HepG2 (cell line): ENCODE data around the gene MYO7A. TPM values are rescaled to one million over a fixed set of nuclear protein-coding genes. Genes with fewer than 3 reads are reported as not detected.

Experiments used
- ATAC-seq: fragments of 200-7000 bp; cut with Tn5 transposase; 3 replicates; pipeline ENCODE4 v1.9.1; 2020; ENCODE audit warnings: mild to moderate bottlenecking, moderate library complexity
- BruUV-seq: library from RNA; stranded (reverse); fragments of 400-500 nt; replicated peaks from 2 replicates; lab custom pipeline; 2021; lab: Mats Ljungman, UMichigan
- CTCF ChIA-PET: fragments of 300-600 bp; formaldehyde crosslinking; extraction: SDS; loops from one replicate; lab custom pipeline; 2021; ENCODE audit warnings: low total read pairs, inconsistent platforms, low intra/inter-chr PET ratio; lab: Yijun Ruan, JAX
- POLR2A ChIA-PET: fragments of 350-600 bp; sonication (Branson Sonifier 250); formaldehyde crosslinking; loops from one replicate; lab custom pipeline; 2020; ENCODE audit warnings: antibody characterized with exemption, inconsistent platforms; lab: Yijun Ruan, JAX
- DNase-seq: peaks from one replicate; pipeline ENCODE4 v3.0.0-alpha.2; 2015; ENCODE audit warnings: low spot score
- FAIRE-seq: peaks from 3 replicates; lab custom pipeline; 2011; peaks lifted over from hg19 to GRCh38; lab: Jason Lieb, UNC
- H2AFZ ChIP-seq: one replicate; pipeline ENCODE4 v1.6.1; 2011; ENCODE audit warnings: low read length, inconsistent platforms
- H3K27ac ChIP-seq: fragments of 300-600 bp; 3 replicates; pipeline ENCODE4 v1.8.0; 2011; ENCODE audit warnings: mixed run types, mild to moderate bottlenecking, mixed read lengths, low read length, inconsistent platforms; ENCODE audit not compliant: insufficient read depth; ENCODE audit errors: extremely low read length
- H3K27me3 ChIP-seq, 2 experiments: fragments of 200-600 bp in 1 of 2; 2 replicates in 1 of 2; 3 replicates in 1 of 2; pipeline versions ENCODE4 v1.6.0 to v1.8.0; 2011; ENCODE audit warnings: low read length in 2 of 2, mild to moderate bottlenecking in 2 of 2, moderate library complexity in 2 of 2, inconsistent platforms in 1 of 2; ENCODE audit not compliant: insufficient read depth in 2 of 2, control insufficient read depth in 1 of 2
- H3K36me3 ChIP-seq, 2 experiments: fragments of 200-600 bp in 1 of 2; replicated peaks in 1 of 2; 2 replicates in 1 of 2; 3 replicates in 1 of 2; pipeline versions ENCODE4 v1.5.1 to v1.8.0; 2011; ENCODE audit warnings: low read length in 2 of 2, inconsistent platforms in 1 of 2; ENCODE audit not compliant: insufficient read depth in 2 of 2, control insufficient read depth in 1 of 2
- H3K4me1 ChIP-seq: 2 replicates; pipeline ENCODE4 v1.5.1; 2012; ENCODE audit warnings: low read length, inconsistent platforms; ENCODE audit not compliant: insufficient read depth
- H3K4me2 ChIP-seq: 2 replicates; pipeline ENCODE4 v1.6.0; 2011; ENCODE audit warnings: low read depth, low read length, inconsistent platforms
- H3K4me3 ChIP-seq, 3 experiments: fragments of 200-600 bp in 1 of 3; sonication (generic), shearing (Covaris generic) in 1 of 3; replicated peaks in 1 of 3; 2 replicates each; pipeline ENCODE4 v1.5.1; 2011 to 2016; ENCODE audit warnings: low read length in 3 of 3, inconsistent platforms in 2 of 3, low read depth in 2 of 3, mild to moderate bottlenecking in 2 of 3, control low read depth in 1 of 3, mixed read lengths in 1 of 3; ENCODE audit not compliant: insufficient read depth in 1 of 3
- H3K79me2 ChIP-seq: one replicate; pipeline ENCODE4 v1.6.1; 2011; ENCODE audit warnings: low read length, inconsistent platforms; ENCODE audit not compliant: insufficient read depth
- H3K9ac ChIP-seq: 2 replicates; pipeline ENCODE4 v1.6.0; 2011; ENCODE audit warnings: mild to moderate bottlenecking, low read depth, low read length, inconsistent platforms; ENCODE audit not compliant: insufficient read depth
- H3K9me3 ChIP-seq: 2 replicates; pipeline ENCODE4 v1.5.1; 2012; ENCODE audit warnings: mild to moderate bottlenecking, low read length
- H4K20me1 ChIP-seq: 2 replicates; pipeline ENCODE4 v1.6.0; 2011; ENCODE audit warnings: inconsistent platforms, mild to moderate bottlenecking, low read length, moderate library complexity; ENCODE audit not compliant: insufficient read depth
- CENPX ChIP-seq: sonication (generic); formaldehyde crosslinking; IDR thresholded peaks from 2 replicates; pipeline ENCODE4 v1.9.0; 2021; ENCODE audit warnings: mild to moderate bottlenecking, missing genetic modification reagents, moderate library complexity
- ETV5 ChIP-seq: IDR thresholded peaks from 2 replicates; pipeline ENCODE4 v1.6.1; 2018; ENCODE audit warnings: missing biosample characterization, missing genetic modification reagents, inconsistent platforms, borderline replicate concordance
- KDM2A ChIP-seq: sonication (generic); formaldehyde crosslinking; IDR thresholded peaks from 2 replicates; pipeline ENCODE4 v1.4.0; 2020; ENCODE audit warnings: low read depth, missing genetic modification reagents, borderline replicate concordance
- NPAS2 ChIP-seq: sonication (generic); formaldehyde crosslinking; IDR thresholded peaks from 2 replicates; pipeline ENCODE4 v1.8.0; 2022; ENCODE audit warnings: mild to moderate bottlenecking, missing genetic modification reagents, borderline replicate concordance
- NR2C2 ChIP-seq: sonication (generic); formaldehyde crosslinking; IDR thresholded peaks from 2 replicates; pipeline ENCODE4 v1.4.0; 2020; ENCODE audit warnings: missing genetic modification reagents, mild to moderate bottlenecking, moderate library complexity, borderline replicate concordance
- PPARG ChIP-seq: conservative IDR thresholded peaks from 2 replicates; pipeline ENCODE4 v1.6.1; 2016; ENCODE audit warnings: missing biosample characterization, missing genetic modification reagents
- SMC3 ChIP-seq: IDR thresholded peaks from 2 replicates; pipeline ENCODE4 v1.6.1; 2011; ENCODE audit warnings: low read length, improper control_type of control experiment
- SPEN ChIP-seq: sonication (generic); formaldehyde crosslinking; IDR thresholded peaks from 2 replicates; pipeline ENCODE4 v1.5.1; 2020; ENCODE audit warnings: low read depth, mild to moderate bottlenecking, missing genetic modification reagents
- STAG1 ChIP-seq: sonication (generic); formaldehyde crosslinking; IDR thresholded peaks from 2 replicates; pipeline ENCODE4 v1.4.0; 2020; ENCODE audit warnings: missing genetic modification reagents
- ZBTB7A ChIP-seq: sonication (generic); formaldehyde crosslinking; IDR thresholded peaks from 2 replicates; pipeline ENCODE4 v1.8.0; 2022; ENCODE audit warnings: mild to moderate bottlenecking, missing genetic modification reagents
- ZEB1 ChIP-seq: IDR thresholded peaks from 2 replicates; pipeline ENCODE4 v1.6.1; 2012; ENCODE audit warnings: mild to moderate bottlenecking, low read depth, inconsistent platforms; ENCODE audit not compliant: insufficient replicate concordance
- ZFP1 ChIP-seq: IDR thresholded peaks from 2 replicates; pipeline ENCODE4 v1.6.1; 2016
- ZFX ChIP-seq: sonication (generic); formaldehyde crosslinking; IDR thresholded peaks from 2 replicates; pipeline ENCODE4 v1.4.0; 2020; ENCODE audit warnings: mild to moderate bottlenecking, low read depth, missing genetic modification reagents, moderate library complexity
- ZNF263 ChIP-seq: sonication (generic); formaldehyde crosslinking; IDR thresholded peaks from 2 replicates; pipeline ENCODE4 v1.4.0; 2020; ENCODE audit warnings: missing genetic modification reagents
- ZNF546 ChIP-seq: sonication (generic); formaldehyde crosslinking; conservative IDR thresholded peaks from 2 replicates; pipeline ENCODE4 v1.8.1; 2023; ENCODE audit warnings: mild to moderate bottlenecking, missing genetic modification reagents
- ZNF652 ChIP-seq: IDR thresholded peaks from 2 replicates; pipeline ENCODE4 v1.6.1; 2016; ENCODE audit warnings: low read depth, borderline replicate concordance
- ZNF7 ChIP-seq: IDR thresholded peaks from 2 replicates; pipeline ENCODE4 v1.6.1; 2016; ENCODE audit warnings: missing biosample characterization, missing genetic modification reagents
- ZNF724P ChIP-seq: sonication (generic); formaldehyde crosslinking; IDR thresholded peaks from 2 replicates; pipeline ENCODE4 v1.8.0; 2022; ENCODE audit warnings: missing genetic modification reagents, borderline replicate concordance
- WGBS: methylation state at CpG from one replicate; pipeline ENCODE4 v1.1.6; 2017; ENCODE audit warnings: low lambda C conversion rate; 5-methylcytosine and 5-hydroxymethylcytosine counted together
- in situ Hi-C: cut with HindIII; loops from 2 replicates; pipeline ENCODE4 v1.10.0; 2017; ENCODE audit warnings: low pct_unique_long_range_greater_than_20kb; ENCODE audit not compliant: extremely low pct_ligation_motif_present
- intact Hi-C: fragments of 100-400 bp; cut with micrococcal nuclease; formaldehyde crosslinking; loops from one replicate; pipeline ENCODE4 v1.10.0; 2022; ENCODE audit not compliant: unreplicated experiment
- polyA plus RNA-seq, 8 experiments: library from polyadenylated mRNA; depleted of rRNA in 3 of 8; stranded (reverse) in 7 of 8; unstranded in 1 of 8; fragments of >200 nt; fragmentation: Illumina TruSeq in 4 of 8; extraction: Trizol in 4 of 8; gene quantifications; 2 replicates each; pipeline versions ENCODE4 v1.2.1 to v1.2.3, GENCODE V29; 2011 to 2016; ENCODE audit warnings: low read depth in 4 of 8, missing spikeins in 1 of 8, mixed read lengths in 1 of 8; ENCODE audit not compliant: insufficient read depth in 1 of 8
- total RNA-seq, 5 experiments: library from RNA; depleted of rRNA; stranded (reverse); fragments of >200 nt; fragmentation: Illumina TruSeq; extraction: Trizol; gene quantifications; 2 replicates each; pipeline ENCODE4 v1.2.3, GENCODE V29; 2016; ENCODE audit warnings: low read depth in 1 of 5
- TF ChIP-seq, protein P1 (sequence below): sonication (generic); formaldehyde crosslinking; IDR thresholded peaks from 2 replicates; pipeline ENCODE4 v1.5.1; 2020; ENCODE audit warnings: mild to moderate bottlenecking, missing genetic modification reagents, moderate library complexity
- TF ChIP-seq, protein P2 (sequence below): IDR thresholded peaks from 2 replicates; pipeline ENCODE4 v1.4.0; 2020; ENCODE audit warnings: mild to moderate bottlenecking, missing genetic modification reagents

MYO7A gene
- total and polyA plus RNA-seq, 2 of the 13 experiments (the other 11 are each of a cell fraction or from before 2014, with no cell fraction given) = 7.5 to 10.0 TPM

DNA sequence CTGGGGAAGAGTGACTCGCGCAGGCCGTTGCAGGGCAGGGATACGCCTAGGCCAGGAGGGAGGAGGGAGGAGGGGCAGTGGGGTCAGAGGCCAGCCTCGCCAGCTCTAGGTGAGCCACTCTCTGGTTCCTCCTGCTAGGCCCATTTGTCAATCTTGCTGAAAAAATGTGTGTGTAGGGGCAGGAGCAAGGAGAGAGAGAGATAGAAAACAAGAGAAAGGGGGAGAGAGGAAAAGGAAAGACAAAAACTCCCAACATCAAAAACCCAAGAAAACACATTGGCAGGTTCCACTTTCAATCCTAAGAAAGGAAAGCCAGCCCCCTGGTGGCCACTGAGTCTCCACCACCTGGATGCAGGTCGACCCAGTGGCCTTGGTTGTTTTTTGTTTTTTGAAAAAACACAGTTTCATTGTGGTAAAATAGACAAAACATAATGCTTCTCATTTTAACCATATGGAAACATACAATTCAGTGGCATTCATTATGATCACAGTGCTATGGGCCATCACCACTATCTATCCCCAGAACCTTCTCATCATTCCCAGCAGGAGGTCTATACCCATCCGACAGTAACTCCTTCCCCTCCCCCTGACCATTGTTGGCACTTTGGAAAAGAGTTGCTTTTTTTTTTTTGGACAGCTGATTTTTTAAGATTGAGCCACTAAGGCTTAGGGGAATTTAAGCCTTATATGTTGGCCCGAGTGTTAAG, 14.5 kb upstream of the MYO7A start:
- peaks cover 14% of the 10 kb centered on the region for H3K4me1 ChIP-seq
- H3K79me2 ChIP-seq = no peaks in the 10 kb centered on the region
- DNase-seq = no peak
- in situ Hi-C loops (no loop called here), intact Hi-C loops (loop anchor here (1.0 kb wide), 1 partner anchor 66 kb away; no protein-coding TSS in a partner anchor)
- POLR2A ChIA-PET = no interaction called here
- no peak overlapping the region for H2AFZ ChIP-seq
- no peaks in the 10 kb centered on the region for H4K20me1 ChIP-seq
- peak overlapping the region in 1 of 3 experiments; percentile 31; a peak in 1 of 6 replicates for H3K4me3 ChIP-seq
- CTCF ChIA-PET = interaction anchor here (1.1 to 2.3 kb wide), 3 partner anchors 14 to 68 kb away, joined by 3 to 19 read pairs (median 5); no protein-coding TSS in a partner anchor
- 23% methylated on average over 8 of the region's 8 CpGs for WGBS
- H3K27ac ChIP-seq = no peak overlapping the region
- H3K9ac ChIP-seq = no peak overlapping the region
- no peaks in the 10 kb centered on the region for H3K9me3 ChIP-seq
- no TSS peak for BruUV-seq
- peak; percentile 63 for ATAC-seq
- H3K4me2 ChIP-seq = peak overlapping the region; percentile 64
- peak; percentile 57 for FAIRE-seq
- H3K27me3 ChIP-seq = peaks cover 0 to 4% of the 10 kb centered on the region in 2 experiments; a peak in 1 of 5 replicates
- no peaks in the 10 kb centered on the region for H3K36me3 ChIP-seq
- TF ChIP-seq NR2C2 (CRISPR knock-in tag) (peak; percentile 42; the same call in 1 of the 2 replicates), ZNF263 (peak; percentile 70), STAG1 (CRISPR knock-in tag) (peak; percentile 74), ZFX (CRISPR knock-in tag) (peak; percentile 44; the same call in 1 of the 2 replicates), NPAS2 (no peak), ZNF724P (CRISPR knock-in tag) (no peak), ZNF7 (CRISPR knock-in tag) (no peak), PPARG (peak; percentile 32; the same call in 1 of the 2 replicates), ZNF546 (no peak), ZEB1 (no peak), CENPX (no peak), ETV5 (CRISPR knock-in tag) (no peak), ZFP1 (CRISPR knock-in tag) (no peak), KDM2A (CRISPR knock-in tag) (0 out of 2 replicates have a peak, but pooled peaks have one; percentile 22), ZBTB7A (CRISPR knock-in tag) (no peak), SPEN (CRISPR knock-in tag) (no peak), SMC3 (peak; percentile 66), ZNF652 (CRISPR knock-in tag) (no peak)
- TF ChIP-seq, protein P1, sequence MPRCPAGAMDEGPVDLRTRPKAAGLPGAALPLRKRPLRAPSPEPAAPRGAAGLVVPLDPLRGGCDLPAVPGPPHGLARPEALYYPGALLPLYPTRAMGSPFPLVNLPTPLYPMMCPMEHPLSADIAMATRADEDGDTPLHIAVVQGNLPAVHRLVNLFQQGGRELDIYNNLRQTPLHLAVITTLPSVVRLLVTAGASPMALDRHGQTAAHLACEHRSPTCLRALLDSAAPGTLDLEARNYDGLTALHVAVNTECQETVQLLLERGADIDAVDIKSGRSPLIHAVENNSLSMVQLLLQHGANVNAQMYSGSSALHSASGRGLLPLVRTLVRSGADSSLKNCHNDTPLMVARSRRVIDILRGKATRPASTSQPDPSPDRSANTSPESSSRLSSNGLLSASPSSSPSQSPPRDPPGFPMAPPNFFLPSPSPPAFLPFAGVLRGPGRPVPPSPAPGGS (CRISPR knock-in tag) = no peak
- TF ChIP-seq, protein P2, sequence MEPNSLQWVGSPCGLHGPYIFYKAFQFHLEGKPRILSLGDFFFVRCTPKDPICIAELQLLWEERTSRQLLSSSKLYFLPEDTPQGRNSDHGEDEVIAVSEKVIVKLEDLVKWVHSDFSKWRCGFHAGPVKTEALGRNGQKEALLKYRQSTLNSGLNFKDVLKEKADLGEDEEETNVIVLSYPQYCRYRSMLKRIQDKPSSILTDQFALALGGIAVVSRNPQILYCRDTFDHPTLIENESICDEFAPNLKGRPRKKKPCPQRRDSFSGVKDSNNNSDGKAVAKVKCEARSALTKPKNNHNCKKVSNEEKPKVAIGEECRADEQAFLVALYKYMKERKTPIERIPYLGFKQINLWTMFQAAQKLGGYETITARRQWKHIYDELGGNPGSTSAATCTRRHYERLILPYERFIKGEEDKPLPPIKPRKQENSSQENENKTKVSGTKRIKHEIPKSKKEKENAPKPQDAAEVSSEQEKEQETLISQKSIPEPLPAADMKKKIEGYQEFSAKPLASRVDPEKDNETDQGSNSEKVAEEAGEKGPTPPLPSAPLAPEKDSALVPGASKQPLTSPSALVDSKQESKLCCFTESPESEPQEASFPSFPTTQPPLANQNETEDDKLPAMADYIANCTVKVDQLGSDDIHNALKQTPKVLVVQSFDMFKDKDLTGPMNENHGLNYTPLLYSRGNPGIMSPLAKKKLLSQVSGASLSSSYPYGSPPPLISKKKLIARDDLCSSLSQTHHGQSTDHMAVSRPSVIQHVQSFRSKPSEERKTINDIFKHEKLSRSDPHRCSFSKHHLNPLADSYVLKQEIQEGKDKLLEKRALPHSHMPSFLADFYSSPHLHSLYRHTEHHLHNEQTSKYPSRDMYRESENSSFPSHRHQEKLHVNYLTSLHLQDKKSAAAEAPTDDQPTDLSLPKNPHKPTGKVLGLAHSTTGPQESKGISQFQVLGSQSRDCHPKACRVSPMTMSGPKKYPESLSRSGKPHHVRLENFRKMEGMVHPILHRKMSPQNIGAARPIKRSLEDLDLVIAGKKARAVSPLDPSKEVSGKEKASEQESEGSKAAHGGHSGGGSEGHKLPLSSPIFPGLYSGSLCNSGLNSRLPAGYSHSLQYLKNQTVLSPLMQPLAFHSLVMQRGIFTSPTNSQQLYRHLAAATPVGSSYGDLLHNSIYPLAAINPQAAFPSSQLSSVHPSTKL (CRISPR knock-in tag) = 0 out of 2 replicates have a peak, but pooled peaks have one; percentile 4
